Mononuclear cell (primary cell): ENCODE data around the gene RNF175. TPM values are rescaled to one million over a fixed set of nuclear protein-coding genes. Genes with fewer than 3 reads are reported as not detected.

Experiments
- H3K27me3 ChIP-seq: 2 replicates; pipeline ENCODE4 v1.6.0; 2011; ENCODE audit warnings: low read length, control low read depth; ENCODE audit not compliant: insufficient read depth
- H3K4me1 ChIP-seq: 2 replicates; pipeline ENCODE4 v1.5.1; 2011; ENCODE audit warnings: mild to moderate bottlenecking, low read length, control low read depth; ENCODE audit not compliant: insufficient read depth
- H3K4me3 ChIP-seq: 2 replicates; pipeline ENCODE4 v1.5.1; 2011; ENCODE audit warnings: mild to moderate bottlenecking, low read length, moderate library complexity
- H3K9me3 ChIP-seq: 2 replicates; pipeline ENCODE4 v1.5.1; 2011; ENCODE audit warnings: low read depth, mild to moderate bottlenecking, control low read depth, low read length
- total RNA-seq: library from RNA; depleted of rRNA; stranded (reverse); fragments of >200 nt; gene quantifications from one replicate; pipeline ENCODE4 v1.2.3, GENCODE V29; 2012

The RNF175 gene
- total RNA-seq, 1 donor, result 1.2 TPM

DNA sequence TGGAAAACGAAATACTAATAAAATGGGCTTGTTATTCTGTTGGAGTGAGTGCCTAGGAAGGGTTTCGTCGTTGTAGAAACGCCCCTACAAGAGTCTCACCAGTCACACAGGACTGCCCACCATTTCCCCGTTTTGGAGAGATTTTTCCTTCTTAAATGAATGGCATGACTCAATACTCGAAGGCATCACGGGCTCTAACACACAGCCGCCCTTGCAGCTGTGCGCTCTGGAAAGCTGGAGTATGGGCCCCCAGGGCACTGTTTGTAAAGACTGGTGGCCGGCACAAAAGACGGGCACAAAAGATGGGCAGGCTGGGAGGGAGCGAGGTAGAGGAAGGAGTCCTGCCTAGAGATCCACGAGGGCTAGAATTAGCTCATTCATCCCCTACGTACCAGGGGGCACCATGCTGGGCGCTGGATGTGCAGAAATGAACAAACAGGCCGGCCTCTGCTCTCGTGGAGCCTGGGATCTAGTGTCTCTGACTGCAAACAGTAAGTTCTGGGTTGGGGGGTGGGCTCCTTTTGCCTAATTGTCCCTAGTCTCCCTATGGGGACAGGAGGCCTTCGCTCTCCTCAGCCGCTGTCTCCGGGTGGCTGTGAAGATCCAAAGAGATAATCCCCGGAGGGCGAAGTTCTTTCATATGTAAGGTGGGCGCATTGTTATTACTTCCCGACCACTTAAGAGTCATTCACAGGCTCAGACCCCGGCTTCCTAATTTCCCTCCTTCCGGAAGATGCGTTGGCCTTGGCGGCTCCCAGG is 30.1 kb upstream of the RNF175 start:
- Histone ChIP-seq H3K4me3 (no peak overlapping the region), H3K27me3 (peaks cover 93% of the 10 kb centered on the region), H3K9me3 (no peaks in the 10 kb centered on the region), H3K4me1 (peaks cover 46% of the 10 kb centered on the region)

- Histone ChIP-seq H3K27me3 (peaks cover 91% of the 10 kb centered on the region), H3K4me1 (peaks cover 46% of the 10 kb centered on the region), H3K4me3 (no peak within 1 kb of the TSS), H3K9me3 (no peaks in the 10 kb centered on the region)
Observed at GRCh38 chr4:153788413-153789276, 28.8 kb upstream of the RNF175 start, which contains the start of gene SFRP2. SFRP2 (minus strand) TSS chr4:153789083; CDS start chr4:153788835, 248 bp downstream.

DNA sequence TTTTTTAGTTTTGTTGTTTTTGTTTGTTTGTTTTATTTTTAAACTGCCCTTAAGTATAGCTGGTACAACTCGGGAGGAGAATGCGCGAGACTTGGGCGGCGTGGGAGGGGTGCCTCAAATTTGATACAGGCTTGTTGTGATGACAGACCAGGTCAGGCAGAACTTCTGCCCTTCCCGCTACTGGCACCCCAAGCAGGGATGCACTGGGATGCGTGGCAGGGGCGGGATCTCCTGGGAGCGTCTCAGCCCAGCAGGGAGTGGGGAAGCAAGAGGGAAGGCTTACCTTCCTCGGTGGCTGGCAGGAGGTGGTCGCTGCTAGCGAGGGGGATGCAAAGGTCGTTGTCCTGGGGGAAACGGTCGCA is 28.2 kb upstream of the RNF175 start:
- H3K9me3 ChIP-seq, result no peaks in the 10 kb centered on the region
- H3K4me1 ChIP-seq, result peaks cover 46% of the 10 kb centered on the region
- peaks cover 91% of the 10 kb centered on the region for H3K27me3 ChIP-seq
- H3K4me3 ChIP-seq, result no peak overlapping the region

DNA sequence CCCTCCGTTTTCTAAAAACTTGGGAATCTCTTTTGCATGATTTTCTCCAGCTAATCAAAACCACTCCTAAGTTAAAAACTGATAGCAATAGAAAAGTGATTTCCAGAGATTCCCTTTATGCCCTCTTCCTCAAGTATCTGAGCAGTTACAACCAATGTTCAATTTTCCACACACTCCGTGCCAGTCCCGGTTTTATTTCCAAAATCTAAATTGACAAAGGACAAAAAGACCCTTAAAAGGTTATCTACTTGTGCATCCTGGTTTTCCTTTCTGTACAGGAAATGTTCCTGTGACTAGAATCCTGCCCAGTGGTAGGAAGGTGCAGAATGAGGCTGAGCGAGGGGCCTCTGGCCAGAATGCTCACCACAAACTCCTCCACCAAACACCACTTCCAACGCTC is 27.8 kb upstream of the RNF175 start:
- Histone ChIP-seq H3K4me1 (peaks cover 42% of the 10 kb centered on the region), H3K27me3 (peaks cover 88% of the 10 kb centered on the region), H3K4me3 (no peak overlapping the region), H3K9me3 (no peaks in the 10 kb centered on the region)

DNA sequence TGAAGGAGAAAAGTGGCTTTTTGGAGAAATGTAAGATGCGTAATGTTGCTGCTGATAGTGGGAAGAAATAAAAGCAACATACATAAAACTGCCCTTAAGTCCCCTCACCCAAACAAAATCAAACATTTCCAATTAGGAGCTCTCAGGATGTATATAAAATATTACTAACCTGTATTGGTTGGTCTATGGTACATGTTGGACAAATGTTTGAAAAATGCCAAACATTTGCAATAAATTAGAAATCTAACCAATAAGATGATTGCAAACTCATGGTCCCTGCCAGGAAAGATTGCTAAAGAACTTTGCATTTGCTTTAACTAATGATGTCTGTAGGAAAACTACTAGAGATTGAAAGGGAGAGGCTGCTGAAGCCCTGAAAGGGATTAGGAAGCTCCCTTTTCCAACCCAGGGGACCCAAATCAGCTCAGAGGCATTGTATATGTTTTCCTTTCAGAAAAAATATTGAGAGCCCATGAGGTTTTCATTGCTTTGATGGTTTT is 27.3 kb upstream of the RNF175 start:
- peaks cover 83% of the 10 kb centered on the region for H3K27me3 ChIP-seq
- no peak overlapping the region for H3K4me3 ChIP-seq
- H3K4me1 ChIP-seq, result peaks cover 38% of the 10 kb centered on the region
- H3K9me3 ChIP-seq, result no peaks in the 10 kb centered on the region

DNA sequence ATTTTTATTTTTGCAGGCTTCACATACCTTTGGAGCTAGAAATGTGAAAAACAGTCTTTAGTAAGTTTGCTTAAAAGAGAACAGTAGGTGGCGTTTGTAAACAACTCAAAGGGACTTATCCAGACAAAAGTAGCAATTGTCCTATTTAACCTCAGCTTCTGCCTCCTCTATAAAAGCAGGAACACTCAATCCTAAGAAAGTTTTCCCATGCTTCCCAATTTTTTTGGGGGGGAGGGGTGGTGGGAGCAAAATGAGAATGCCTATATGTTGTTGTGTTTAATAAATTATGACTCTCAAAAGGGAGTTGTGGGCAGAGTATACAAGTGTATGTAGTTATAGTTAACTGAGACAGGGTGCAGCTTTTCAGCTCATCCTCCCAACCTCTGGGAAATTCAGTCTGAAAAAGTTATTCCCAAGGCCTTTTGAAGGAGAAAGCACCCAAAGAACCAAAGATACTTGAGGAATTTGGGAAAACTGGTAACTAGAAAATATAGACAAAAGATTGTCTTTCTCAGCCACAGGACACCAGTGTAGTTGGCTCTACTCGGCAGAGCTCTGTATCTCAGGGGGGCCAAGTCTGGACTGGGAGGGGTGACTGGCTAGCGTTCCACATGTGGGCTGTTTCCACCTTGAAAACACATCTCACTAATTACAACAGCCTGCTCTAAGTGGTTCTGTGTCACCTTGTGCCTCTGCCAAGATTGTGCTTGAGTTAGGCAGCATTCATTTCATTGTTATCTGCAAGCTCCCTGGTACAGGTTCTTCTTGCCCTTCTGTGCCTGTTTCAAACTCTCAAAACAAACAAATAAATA is 26.3 kb upstream of the RNF175 start:
- no peak overlapping the region for H3K4me3 ChIP-seq
- peaks cover 28% of the 10 kb centered on the region for H3K4me1 ChIP-seq
- H3K27me3 ChIP-seq, result peaks cover 73% of the 10 kb centered on the region
- H3K9me3 ChIP-seq, result no peaks in the 10 kb centered on the region

DNA sequence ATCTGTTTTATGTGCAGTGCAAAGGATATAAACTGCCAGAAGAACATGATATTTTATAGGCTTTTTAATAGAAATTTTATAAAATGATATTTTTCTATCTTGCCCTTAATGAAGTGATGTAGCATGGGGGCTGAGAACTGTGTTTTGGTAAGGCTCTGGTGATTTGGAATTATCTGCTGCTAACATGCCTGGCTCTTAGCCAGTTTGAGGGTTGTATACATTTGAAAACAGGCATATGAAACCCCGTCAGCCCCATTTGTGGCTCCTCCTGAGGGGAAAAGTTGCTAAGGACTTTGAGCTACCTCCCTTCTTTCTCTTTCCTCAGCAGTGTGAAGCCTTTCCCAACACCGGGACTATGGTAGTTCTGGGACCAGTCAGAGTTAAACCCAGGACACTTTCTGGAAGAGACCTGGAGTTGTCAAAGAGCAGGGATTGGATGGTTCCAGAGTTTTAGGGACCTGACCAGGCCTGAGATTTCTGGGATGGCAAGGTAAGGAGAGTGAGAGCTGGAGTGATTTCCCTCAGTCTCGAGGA is 24.4 kb upstream of the RNF175 start:
- H3K4me1 ChIP-seq, result peaks cover 12% of the 10 kb centered on the region
- no peak overlapping the region for H3K4me3 ChIP-seq
- no peaks in the 10 kb centered on the region for H3K9me3 ChIP-seq
- peaks cover 62% of the 10 kb centered on the region for H3K27me3 ChIP-seq

- Histone ChIP-seq H3K4me1 (no peaks in the 10 kb centered on the region), H3K4me3 (no peak overlapping the region), H3K27me3 (peaks cover 64% of the 10 kb centered on the region), H3K9me3 (no peaks in the 10 kb centered on the region)
Observed at GRCh38 chr4:153782581-153782980, 22.8 kb upstream of the RNF175 start.

- H3K4me3 ChIP-seq, result no peak overlapping the region
- peaks cover 58% of the 10 kb centered on the region for H3K27me3 ChIP-seq
- no peaks in the 10 kb centered on the region for H3K9me3 ChIP-seq
- H3K4me1 ChIP-seq, result no peaks in the 10 kb centered on the region
Observed at GRCh38 chr4:153781717-153782416, 22.0 kb upstream of the RNF175 start.

- Histone ChIP-seq H3K9me3 (no peaks in the 10 kb centered on the region), H3K4me3 (no peak overlapping the region), H3K4me1 (no peaks in the 10 kb centered on the region), H3K27me3 (peaks cover 53% of the 10 kb centered on the region)
Observed at GRCh38 chr4:153781280-153781679, 21.5 kb upstream of the RNF175 start.

DNA sequence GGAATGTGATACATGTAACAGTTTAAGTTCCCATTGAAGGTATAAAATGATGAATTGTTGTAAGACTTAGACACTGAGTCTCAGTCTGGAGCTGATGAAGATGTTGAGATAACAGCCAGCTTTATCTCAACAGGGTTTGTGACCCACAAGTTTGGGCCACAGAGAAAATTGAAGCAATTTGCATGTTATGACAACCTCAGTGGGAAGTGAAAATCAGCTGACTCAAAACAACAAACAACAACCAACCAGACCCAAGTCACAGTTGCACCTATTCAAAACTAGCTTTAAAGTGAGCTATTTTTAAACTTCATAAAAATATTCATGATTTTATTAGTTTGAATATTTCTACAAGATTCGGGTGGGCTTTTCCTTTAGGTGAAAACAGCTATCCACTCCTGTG is 21.1 kb upstream of the RNF175 start:
- H3K9me3 ChIP-seq, result no peaks in the 10 kb centered on the region
- peaks cover 48% of the 10 kb centered on the region for H3K27me3 ChIP-seq
- no peak overlapping the region for H3K4me3 ChIP-seq
- H3K4me1 ChIP-seq, result no peaks in the 10 kb centered on the region

DNA sequence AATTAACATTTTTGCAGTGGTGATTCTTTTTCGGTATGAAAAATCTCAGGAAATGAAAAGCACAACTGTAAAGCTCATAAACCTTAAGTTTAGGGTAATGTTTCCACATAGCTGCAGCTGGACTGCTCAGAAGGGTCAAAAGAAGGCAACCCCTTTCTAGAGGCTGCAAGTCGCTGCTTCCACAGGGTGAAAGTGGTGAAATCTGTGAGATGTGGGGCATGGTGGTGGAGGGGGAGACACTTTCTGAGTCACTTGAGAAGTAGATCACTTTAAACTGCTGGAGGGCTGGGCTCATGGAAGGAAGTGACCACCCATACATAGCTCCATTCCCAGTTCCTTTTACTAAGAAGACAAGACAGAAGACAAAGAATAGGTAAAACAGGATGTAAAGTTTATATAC is 20.4 kb upstream of the RNF175 start:
- no peaks in the 10 kb centered on the region for H3K9me3 ChIP-seq
- peaks cover 45% of the 10 kb centered on the region for H3K27me3 ChIP-seq
- no peak overlapping the region for H3K4me3 ChIP-seq
- H3K4me1 ChIP-seq, result no peaks in the 10 kb centered on the region

DNA sequence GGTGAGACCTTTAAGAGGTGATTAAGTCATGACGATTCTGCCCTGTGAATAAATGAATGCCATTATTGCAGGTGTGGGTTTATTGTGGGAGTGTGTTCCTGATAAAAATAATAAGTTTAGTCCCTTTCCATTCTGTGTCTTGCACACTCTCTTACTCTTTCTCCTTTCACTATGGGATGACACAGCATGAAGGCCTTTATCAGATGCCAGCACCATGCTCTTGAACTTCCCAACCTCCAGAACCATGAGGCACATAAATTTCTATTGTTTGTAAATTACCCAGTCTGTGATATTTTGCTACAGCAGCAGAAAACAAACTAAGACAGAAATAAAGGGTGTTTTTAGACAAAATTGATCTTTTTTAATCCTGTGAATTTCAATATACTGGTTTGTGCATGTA is 18.6 kb upstream of the RNF175 start:
- H3K27me3 ChIP-seq, result peaks cover 47% of the 10 kb centered on the region
- H3K4me1 ChIP-seq, result no peaks in the 10 kb centered on the region
- H3K4me3 ChIP-seq, result no peak overlapping the region
- no peaks in the 10 kb centered on the region for H3K9me3 ChIP-seq

DNA sequence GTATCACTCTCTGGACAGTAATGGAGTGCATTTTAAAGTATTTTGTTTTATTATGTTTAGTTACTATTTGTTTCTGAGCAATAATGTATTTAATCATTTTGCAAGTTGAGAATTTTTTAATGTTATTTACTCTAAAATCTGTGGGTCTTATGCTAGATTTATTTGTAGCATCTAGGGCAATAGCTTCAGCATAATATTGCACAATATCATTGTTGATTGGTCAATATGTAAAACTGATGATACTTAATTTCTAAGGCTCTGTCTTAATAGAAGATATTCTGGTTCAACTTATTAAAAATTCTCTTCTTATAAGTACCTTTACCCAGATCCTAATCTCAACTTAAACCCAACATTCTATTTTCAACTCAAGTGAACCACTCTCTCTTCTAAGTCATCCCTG is 17.6 kb upstream of the RNF175 start:
- Histone ChIP-seq H3K4me3 (no peak overlapping the region), H3K9me3 (no peaks in the 10 kb centered on the region), H3K27me3 (peaks cover 51% of the 10 kb centered on the region), H3K4me1 (no peaks in the 10 kb centered on the region)
